Left lung (tissue), 10 donors: Measurements from ENCODE around the gene DPH3. TPM values are rescaled to one million over a fixed set of nuclear protein-coding genes. Genes with fewer than 3 reads are reported as not detected.

ENCODE experiments used
- ATAC-seq: fragments of 200-7000 bp; cut with Tn5 transposase; one replicate; pipeline ENCODE4 v1.9.1; 2020; ENCODE audit warnings: moderate library complexity
- DNase-seq, 4 donors: peaks; one replicate each; pipeline ENCODE4 v3.0.0-alpha.2; 2013 to 2020
- H3K27ac ChIP-seq, 2 donors: fragments of 200-600 bp; sonication (generic) in 1 of 2; one replicate each; pipeline versions ENCODE4 v1.5.0 to v1.8.0; 2020 to 2021
- H3K27me3 ChIP-seq, 2 donors: fragments of 200-600 bp; sonication (generic) in 1 of 2; one replicate each; pipeline versions ENCODE4 v1.5.0 to v1.8.0; 2020 to 2021
- H3K36me3 ChIP-seq, 2 donors: fragments of 200-600 bp; sonication (generic) in 1 of 2; one replicate each; pipeline versions ENCODE4 v1.5.0 to v1.8.0; 2020 to 2021
- H3K4me1 ChIP-seq, 2 donors: fragments of 200-600 bp; one replicate each; pipeline ENCODE4 v1.8.0; 2021
- H3K4me3 ChIP-seq, 2 donors: fragments of 200-600 bp; sonication (generic) in 1 of 2; one replicate each; pipeline versions ENCODE4 v1.5.0 to v1.8.0; 2020 to 2021; ENCODE audit warnings: mild to moderate bottlenecking in 1 of 2
- H3K9me3 ChIP-seq, 2 donors: fragments of 200-600 bp; sonication (generic) in 1 of 2; one replicate each; pipeline versions ENCODE4 v1.5.0 to v1.8.0; 2020 to 2021
- intact Hi-C, 2 donors: fragments of 100-400 bp; cut with DNase I; formaldehyde crosslinking; loops; one replicate each; pipeline versions ENCODE4 v1.11.2 to v1.14.2; 2022
- polyA plus RNA-seq, 6 donors: library from polyadenylated mRNA; unstranded; fragments of 120-200 nt; gene quantifications; one replicate each; pipeline ENCODE4 v1.2.1, GENCODE V29; 2013; ENCODE audit not compliant: insufficient read length in 6 of 6
- total RNA-seq, 2 donors: library from RNA; stranded (reverse); fragmentation: NEBNext Ultra II Directional; extraction: Animal tissue kit (Norgen Biotek cat#: 25700); gene quantifications; one replicate each; pipeline ENCODE4 v1.2.1, GENCODE V29; 2021
- TF ChIP-seq, protein P1 (sequence below), 2 donors: fragments of 200-600 bp; sonication (generic) in 1 of 2; IDR thresholded peaks; one replicate each; pipeline versions ENCODE4 v1.5.0 to v1.8.0; 2021; ENCODE audit warnings: antibody characterized with exemption in 2 of 2
- donor health status: DM: no; HTN: yes; CAD: no.
- donor health status: DM: no; HTN: no; CAD: no.

DPH3 gene
- total and polyA plus RNA-seq, 8 donors = 15.4 to 30.4 (median 18.9) TPM

DNA sequence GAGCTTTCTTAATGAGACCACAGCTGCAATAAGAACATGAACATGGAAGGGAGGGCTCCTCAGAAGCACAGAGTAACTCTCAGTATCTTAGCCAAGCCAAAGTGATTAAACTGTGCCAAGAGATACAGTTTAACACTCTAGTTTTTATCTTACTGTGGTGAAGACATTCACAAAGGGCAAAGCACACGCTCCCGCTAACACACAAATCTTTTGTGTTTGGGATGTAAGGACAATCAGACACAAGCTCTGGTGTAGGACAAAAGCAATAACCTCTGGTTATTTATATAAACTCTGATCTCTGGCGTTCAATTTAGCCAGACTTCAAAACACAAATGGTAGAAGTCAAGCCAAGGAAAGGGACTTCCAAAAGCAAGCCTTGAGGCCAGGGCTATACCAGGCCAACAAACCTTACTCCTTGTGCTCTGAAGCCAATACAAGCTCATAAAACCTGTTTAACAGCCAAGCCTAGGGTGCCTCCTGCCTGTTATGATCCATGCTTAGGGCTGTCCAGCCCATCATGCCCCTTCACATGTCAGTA, 27.8 kb downstream of the DPH3 start:
- TF ChIP-seq, protein P1, sequence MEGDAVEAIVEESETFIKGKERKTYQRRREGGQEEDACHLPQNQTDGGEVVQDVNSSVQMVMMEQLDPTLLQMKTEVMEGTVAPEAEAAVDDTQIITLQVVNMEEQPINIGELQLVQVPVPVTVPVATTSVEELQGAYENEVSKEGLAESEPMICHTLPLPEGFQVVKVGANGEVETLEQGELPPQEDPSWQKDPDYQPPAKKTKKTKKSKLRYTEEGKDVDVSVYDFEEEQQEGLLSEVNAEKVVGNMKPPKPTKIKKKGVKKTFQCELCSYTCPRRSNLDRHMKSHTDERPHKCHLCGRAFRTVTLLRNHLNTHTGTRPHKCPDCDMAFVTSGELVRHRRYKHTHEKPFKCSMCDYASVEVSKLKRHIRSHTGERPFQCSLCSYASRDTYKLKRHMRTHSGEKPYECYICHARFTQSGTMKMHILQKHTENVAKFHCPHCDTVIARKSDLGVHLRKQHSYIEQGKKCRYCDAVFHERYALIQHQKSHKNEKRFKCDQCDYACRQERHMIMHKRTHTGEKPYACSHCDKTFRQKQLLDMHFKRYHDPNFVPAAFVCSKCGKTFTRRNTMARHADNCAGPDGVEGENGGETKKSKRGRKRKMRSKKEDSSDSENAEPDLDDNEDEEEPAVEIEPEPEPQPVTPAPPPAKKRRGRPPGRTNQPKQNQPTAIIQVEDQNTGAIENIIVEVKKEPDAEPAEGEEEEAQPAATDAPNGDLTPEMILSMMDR (IDR thresholded peaks at IDR 0.05) = no peak
- peaks cover 0 to 16% of the 10 kb centered on the region in 2 donors for H3K4me1 ChIP-seq
- H3K27ac ChIP-seq = no peak overlapping the region
- ATAC-seq (peak; percentile 25), DNase-seq (peak in 1 of 4 donors; percentile 41)
- intact Hi-C loops = no loop called here
- no peaks in the 10 kb centered on the region for H3K36me3 ChIP-seq
- H3K9me3 ChIP-seq = no peaks in the 10 kb centered on the region
- no peaks in the 10 kb centered on the region for H3K27me3 ChIP-seq
- H3K4me3 ChIP-seq = no peak overlapping the region

DNA sequence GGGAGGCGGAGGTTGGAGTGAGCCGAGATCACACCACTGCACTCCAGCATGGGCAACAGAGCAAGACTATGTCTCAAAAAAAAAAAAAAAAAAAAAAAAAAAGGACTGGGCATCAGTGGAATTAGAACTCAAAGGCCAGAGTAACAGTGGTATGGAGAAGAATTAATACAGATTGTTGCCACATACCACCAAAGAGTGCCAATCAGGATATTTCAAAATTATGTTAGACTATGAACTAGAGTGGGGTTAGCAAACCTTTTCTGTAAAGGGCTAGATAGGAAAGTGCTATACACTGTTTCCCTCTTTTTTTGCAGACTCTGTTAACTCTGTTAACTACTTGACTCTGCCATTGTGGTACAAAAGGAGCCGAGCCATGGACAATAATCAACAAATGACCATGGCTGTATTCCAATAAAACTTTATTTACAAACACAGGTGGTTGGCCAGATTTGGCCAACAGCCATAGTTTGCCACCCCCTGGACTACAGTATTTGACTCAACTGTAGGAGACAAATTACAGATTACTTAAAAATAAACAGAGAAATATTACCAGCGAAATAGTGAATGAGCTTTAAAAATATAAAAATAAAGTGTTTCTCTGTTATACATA, 28.6 kb downstream of the DPH3 start:
- H3K4me3 ChIP-seq = no peak overlapping the region
- ATAC-seq (no peak), DNase-seq (no peak)
- peaks cover 0 to 16% of the 10 kb centered on the region in 2 donors for H3K4me1 ChIP-seq
- TF ChIP-seq, protein P1 (IDR thresholded peaks at IDR 0.05) = no peak
- intact Hi-C loops = no loop called here
- no peaks in the 10 kb centered on the region for H3K9me3 ChIP-seq
- no peaks in the 10 kb centered on the region for H3K36me3 ChIP-seq
- H3K27ac ChIP-seq = no peak overlapping the region
- no peaks in the 10 kb centered on the region for H3K27me3 ChIP-seq

DNA sequence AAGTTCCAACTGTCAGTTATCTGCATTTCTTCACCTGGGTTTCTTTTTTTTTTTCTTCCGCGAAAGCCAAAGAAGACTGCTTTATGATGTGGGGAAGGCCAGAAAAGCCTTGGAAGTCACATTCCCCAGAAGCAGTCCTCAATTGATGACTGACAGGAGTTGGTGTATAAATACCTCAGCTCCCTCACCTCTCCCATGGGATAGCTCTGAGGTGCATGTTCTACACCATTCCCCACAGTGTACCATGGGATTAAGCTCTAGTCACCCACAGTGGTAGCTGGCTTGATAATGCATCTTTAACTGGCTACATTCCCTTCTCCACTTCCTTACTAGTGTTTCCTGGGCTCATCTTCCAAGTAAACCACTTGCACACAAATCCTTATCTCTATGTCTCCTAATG, 30.5 kb downstream of the DPH3 start:
- Histone ChIP-seq H3K27ac (no peak overlapping the region), H3K9me3 (no peaks in the 10 kb centered on the region), H3K4me3 (no peak overlapping the region), H3K36me3 (no peaks in the 10 kb centered on the region), H3K27me3 (no peaks in the 10 kb centered on the region), H3K4me1 (peaks cover 0 to 5% of the 10 kb centered on the region in 2 donors)
- TF ChIP-seq, protein P1 (IDR thresholded peaks at IDR 0.05) = no peak
- ATAC-seq (no peak), DNase-seq (no peak)
- intact Hi-C loops = no loop called here

DNA sequence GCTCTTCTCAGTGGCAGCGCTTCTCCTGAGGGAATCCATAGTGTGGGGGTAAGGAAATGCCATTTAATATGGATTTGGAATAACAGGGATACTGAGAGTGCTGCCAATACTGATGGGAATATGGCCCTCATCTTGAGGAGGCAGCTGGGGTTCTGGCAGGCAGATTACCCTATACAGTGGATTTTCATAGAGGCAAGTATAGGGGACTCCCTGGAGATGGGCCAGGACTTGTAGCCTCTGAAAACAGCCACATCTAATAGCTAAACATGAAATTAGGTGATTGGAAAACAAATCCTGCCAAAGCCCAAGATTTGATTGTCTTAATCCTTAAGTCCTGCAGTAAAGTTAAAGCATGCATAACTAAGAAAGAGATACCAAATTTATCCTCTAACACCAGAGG, 30.9 kb downstream of the DPH3 start:
- intact Hi-C loops = no loop called here
- TF ChIP-seq, protein P1 (IDR thresholded peaks at IDR 0.05) = no peak
- no peaks in the 10 kb centered on the region for H3K27me3 ChIP-seq
- H3K4me1 ChIP-seq = no peaks in the 10 kb centered on the region
- no peak overlapping the region for H3K4me3 ChIP-seq
- H3K27ac ChIP-seq = no peak overlapping the region
- H3K36me3 ChIP-seq = no peaks in the 10 kb centered on the region
- no peak for DNase-seq
- H3K9me3 ChIP-seq = no peaks in the 10 kb centered on the region
- no peak for ATAC-seq

DNA sequence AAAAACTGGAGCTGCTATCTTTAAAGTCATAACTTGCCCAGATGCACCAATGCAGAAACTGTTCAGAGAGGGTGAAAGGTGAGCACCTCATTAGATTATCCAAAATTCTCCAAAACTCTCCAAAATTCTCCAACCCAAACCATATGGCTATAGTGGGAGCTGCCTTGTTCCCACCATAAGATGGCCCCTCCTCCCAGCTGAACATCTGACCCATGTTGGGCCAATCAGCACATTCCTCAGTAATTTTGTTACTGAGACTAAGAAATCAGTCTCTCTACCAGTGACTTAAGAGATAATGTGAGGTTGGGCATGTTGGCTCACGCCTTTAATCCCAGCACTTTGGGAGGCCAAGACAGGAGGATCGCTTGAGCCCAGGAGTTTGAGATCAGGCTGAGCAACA, 32.8 kb downstream of the DPH3 start:
- no peaks in the 10 kb centered on the region for H3K27me3 ChIP-seq
- no peaks in the 10 kb centered on the region for H3K36me3 ChIP-seq
- TF ChIP-seq, protein P1 (IDR thresholded peaks at IDR 0.05) = no peak
- H3K27ac ChIP-seq = no peak overlapping the region
- ATAC-seq (no peak), DNase-seq (no peak)
- H3K4me3 ChIP-seq = no peak overlapping the region
- H3K4me1 ChIP-seq = no peaks in the 10 kb centered on the region
- intact Hi-C loops = no loop called here
- H3K9me3 ChIP-seq = no peaks in the 10 kb centered on the region
